Left lobe of liver (tissue), 2 donors: ENCODE measurements around the gene AGPS. TPM values are rescaled to one million over a fixed set of nuclear protein-coding genes. Genes with fewer than 3 reads are reported as not detected.
"Not testable (repeated sequence)": the region's sequence is repeated elsewhere in the genome, so short reads cannot be mapped to it uniquely, and the experiment has no call there.

Source experiments
- ATAC-seq: fragments of 200-7000 bp; cut with Tn5 transposase; one replicate; pipeline ENCODE4 v1.9.1; 2020; ENCODE audit warnings: mild to moderate bottlenecking, moderate library complexity
- DNase-seq: peaks from one replicate; pipeline ENCODE4 v3.0.0-alpha.2; 2020; ENCODE audit warnings: low spot score
- total RNA-seq: library from RNA; stranded (reverse); gene quantifications from one replicate; pipeline ENCODE4 v1.2.1, GENCODE V29; 2021
- donor health status: DM: no; HTN: no; CAD: no; lungs with moderate emphysema.
- donor health status: DM: no; HTN: yes; CAD: no.

Gene AGPS
- total RNA-seq, 1 donor from 2014 or later: 31.0 TPM

DNA sequence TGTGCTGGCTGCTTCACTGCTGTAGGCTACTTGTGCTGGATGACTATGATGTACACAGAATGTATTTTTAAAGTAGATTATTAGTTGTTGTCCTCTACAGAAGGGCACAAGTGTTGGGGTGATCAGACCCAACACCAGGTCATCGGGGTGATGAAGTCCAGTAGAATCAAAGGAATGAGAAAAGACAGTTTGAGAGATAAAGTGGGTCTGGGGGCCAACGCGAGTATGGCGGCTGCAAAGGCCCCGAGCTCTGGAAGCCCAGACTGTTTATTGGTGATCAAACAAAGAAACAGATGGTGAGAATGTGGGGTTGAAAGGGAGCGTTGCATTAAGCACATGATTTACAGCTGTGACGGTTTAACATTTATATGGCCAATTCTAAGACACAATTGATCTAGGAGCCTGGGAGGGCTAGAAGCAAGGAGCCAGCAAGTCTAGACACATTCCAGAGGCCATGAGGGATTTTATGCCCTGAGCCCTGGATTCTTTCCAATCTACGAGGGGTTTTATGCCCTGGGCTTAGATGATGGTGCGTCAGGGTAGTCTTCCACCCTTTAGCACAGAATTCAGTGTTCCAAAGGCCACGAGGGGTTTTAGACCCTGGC is 153.5 kb downstream of the AGPS start:
- ATAC-seq: no peak
- DNase-seq: no peak

DNA sequence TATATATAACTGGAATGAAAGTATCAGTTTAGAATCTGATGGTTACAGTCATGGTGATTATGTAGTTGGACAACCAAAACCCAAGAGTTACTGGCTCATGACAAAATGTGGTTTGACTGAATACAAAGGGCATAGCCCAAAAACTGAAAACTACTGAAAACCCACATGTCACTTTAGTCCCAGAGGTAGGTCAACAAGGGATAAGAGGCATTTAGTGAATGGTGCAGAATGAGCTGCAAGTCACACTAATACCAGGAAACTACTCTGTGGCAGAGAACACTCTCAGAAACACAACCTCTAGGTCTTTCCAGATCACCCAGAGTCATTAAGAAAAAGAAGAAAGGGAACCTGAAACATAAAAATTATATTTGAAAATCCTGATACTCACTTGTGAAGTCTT is 154.5 kb downstream of the AGPS start:
- no peak for ATAC-seq
- DNase-seq: no peak

DNA sequence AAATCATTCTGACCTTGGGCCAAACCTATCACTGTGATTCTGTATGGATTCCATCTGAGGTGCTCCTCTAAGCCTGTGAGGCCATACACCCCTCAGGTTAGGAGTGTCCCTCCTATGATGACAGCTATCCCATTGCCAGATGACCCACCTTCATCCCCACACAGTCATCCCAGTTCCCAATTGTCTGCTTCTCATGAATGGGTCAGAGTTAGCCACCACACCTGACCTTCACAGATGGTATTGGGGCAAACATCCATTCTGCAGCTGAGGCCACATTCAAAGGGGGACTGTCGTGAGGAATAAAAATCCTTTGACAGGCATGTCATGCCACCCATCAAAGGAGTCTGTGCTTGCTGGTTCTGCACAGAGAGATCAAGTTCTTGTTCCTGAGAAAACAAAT is 155.2 kb downstream of the AGPS start:
- DNase-seq (no peak), ATAC-seq (no peak)

DNA sequence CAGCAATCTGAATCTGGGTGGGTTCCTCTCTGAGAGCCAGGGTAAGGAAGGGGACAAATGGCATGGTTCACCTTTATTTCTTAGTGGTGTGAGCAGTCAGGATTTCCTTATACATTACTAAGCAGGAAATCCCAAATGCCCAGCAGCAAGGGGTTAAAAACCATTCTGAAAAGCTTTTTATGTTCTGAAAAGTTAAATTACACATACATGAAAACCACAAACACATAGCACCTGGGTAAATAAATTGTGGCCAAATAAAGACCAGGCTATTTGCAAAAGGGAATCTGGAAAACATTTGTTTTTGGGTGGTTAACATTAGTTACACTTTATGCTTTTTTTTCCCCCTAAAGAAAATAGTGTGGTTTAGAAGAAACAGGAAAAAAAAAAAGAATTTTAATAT is 156.1 kb downstream of the AGPS start:
- DNase-seq: no peak
- no peak for ATAC-seq

DNA sequence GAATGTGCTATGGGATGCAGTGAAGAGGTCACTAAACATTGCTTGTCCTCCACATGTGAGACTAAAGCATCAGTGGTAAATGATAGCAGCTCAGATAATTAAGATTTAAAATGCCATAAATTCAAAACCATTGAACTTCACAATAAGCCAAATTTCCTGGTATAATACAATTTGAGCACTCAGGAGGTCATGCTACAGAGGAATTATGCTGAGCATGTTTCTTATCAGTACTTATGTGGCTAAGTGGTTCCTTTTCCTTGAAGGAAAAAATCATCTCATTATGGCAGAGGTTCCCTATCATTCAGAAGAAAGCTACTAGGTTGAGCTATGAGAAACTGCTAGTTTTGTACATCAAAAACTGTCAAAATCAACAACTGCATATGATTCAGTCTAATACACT is 156.6 kb downstream of the AGPS start:
- ATAC-seq (no peak), DNase-seq (no peak)

DNA sequence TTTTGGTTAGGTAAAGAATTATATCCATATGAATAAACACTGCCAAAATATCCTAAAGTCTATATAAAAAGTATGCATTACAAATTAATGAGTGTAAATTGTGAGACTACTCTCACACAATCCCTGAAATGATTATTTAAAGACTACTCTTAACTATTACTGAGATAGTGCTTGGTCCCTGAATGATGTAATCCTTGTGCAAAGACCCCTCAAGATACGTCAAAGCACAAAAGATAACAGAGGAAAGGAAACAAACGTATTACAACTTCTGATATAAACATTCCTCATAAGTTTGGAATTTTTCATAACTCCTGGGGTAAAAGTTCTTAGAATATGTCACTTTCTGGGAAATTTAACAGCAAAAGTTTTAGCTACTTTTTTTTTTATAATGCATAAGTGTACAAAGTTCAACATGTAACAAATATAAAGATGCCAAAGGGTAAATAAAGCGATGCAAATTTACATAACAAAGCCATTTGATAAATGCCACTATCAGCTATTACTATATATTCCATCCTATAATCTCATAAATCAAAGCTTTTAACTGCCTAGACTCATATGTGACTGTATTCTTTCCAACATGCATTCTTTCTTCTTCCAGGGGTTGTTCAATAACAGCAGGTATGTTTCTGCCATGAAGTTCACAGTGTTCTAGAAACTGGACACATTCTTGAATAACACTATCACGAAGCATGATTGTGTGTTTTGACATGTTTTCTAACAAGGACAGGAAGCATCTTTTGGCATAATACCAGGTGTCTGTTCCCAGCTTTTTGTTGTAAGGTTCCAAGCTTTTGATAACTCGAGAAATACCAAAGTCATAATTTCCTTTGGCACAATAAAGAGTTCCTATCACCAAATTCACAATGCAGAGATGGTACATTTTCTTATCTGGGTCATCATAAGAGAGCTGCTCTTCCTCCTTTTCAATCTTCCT is 158.0 kb downstream of the AGPS start:
- DNase-seq (no peak), ATAC-seq (no peak)

DNA sequence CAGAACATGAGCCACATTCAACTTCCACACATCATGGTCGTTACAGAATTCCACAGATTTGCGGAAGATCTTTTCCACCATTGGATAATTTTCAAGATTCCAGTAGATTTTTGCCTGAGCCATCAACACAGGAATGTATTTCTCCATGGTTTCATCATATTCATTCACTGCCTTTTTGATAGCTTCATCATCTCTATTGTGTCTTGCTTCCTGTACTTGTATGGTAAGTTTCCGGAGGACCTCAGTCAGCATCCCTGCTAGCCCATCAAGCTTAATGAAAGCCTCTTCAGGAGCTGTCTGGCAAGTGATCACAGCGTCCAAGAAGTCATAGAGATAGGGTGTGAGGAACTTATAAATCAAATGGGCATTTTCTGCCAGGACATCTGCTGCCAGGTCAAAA is 158.8 kb downstream of the AGPS start:
- not testable (repeated sequence) for ATAC-seq, DNase-seq

DNA sequence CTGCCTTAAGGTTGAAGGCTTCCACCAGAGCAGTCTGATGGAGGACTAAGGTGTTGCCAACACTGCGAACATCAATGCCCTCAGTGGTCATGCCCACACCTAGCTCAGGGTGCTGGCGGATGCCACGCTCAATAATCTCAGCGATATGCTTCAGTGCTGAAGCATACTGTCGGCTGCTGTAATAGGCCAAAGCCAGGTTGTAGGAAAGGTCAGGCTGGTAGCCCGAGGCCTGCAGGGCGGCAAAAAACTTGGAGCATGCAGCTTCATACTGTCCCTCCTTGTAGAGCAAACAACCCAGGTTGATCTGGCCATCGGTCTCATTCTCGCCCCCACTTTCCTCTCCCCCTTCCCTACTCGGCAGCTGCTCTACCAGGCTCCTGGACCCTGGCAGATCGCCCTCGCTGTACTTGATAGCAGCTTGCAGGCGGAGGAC is 159.4 kb downstream of the AGPS start:
- DNase-seq: no peak
- ATAC-seq: no peak

DNA sequence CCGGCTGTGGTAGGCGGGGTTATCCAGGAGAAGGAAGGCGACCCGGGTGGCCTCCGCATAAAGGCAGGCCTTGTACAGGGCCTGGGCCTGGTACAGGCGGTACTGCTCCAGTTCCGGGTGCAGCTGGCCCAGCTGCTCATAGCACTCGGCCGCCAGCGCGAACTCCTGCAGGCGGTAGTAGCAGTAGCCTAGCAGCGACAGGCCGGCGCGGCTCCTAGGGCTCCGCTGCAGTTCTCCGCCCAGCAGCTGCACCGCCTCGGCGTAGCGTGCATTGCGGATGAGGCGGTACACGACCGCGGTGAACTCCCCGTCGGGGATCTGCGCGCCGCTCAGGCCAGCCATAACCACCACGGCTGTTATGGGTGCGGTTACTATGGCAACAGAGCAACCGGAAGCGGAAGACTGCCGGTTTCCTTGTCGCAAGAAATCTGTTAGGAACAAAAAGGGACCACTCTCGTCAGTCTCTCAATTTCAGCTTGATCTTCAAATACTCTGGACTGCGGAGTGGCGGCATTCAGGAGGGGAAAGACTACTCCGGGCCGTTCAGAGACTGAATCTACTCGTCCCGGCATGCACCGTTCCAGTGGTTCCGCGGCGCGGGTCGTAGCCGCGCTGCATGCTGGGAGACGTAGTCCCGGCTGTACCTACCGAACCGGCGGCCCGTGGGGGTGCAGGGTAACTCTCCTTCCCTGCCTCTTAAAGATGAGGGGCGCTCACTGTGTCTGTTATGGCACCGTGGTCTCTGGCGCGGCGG is 160.0 kb downstream of the AGPS start:
- peak; percentile 97 for ATAC-seq
- peak; percentile 89 for DNase-seq

DNA sequence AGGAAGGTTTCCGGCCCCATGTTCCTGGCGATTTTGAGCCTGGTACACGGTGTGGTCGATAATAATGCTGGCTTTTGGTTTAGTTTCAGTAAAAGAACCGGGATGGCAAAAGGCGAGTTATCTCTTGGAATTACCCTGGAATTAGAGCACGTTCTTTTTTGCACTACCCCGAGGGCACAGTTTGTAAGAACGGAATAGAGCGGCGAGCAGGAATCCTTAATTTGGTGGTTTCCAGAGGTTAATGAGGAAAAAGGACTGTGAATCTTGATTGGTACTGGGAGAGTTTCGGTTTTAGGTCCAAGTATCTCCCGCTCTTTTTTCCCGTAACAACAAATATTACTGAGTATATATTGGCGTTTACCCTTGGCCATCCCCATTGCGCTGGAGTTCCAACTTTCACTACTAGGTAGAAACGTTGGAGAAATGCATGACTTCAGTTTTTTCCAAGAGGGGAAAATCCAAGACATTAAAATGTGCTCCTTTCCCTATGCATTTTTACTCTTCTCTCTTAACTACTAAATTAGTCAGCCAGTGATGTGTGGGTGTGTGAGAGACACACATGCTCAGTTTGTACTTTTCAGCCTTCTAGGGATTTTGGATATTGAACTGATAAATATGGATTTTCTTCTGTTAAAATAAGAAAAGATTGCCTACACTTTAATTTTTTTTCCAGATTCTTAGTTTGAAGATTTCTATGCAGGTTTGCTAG is 160.8 kb downstream of the AGPS start:
- peak; percentile 54 for ATAC-seq
- no peak for DNase-seq

DNA sequence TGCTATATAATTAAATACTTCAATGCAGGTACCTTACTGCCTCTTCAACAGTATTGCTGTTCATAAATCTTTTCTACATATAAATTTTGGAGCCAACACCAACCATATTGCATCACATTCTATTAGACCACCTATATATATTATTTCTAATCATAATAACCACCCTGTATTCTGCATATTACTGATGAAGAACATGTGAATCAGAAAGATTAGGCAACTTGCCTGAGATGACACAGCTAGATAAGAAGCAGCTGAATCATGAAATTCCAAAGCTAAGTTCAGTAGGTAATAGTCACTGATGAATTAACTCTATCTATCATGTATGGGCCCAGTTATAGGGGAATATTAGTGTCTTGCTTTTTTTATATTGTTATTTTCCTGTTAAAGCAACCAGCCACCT is 161.8 kb downstream of the AGPS start:
- no peak for ATAC-seq
- DNase-seq: no peak

DNA sequence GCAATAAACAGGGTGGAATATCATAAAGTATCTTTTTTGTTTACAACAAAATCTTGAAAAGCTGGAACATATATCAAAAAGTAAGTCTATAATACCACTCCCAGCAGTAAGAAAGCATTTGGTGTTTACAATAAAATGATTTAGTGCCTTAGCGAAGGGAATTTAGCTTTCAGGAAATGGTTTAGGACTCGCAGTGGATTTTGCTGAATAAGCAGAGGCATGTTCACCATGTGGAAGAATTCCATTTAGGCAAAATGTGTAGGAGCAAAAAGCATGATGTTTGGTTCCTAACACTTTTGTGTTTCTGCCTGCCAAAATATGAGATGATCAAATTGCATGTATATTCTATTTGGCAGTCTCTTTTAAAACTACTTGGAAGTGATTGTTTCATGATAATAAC is 163.6 kb downstream of the AGPS start:
- ATAC-seq: no peak
- no peak for DNase-seq

DNA sequence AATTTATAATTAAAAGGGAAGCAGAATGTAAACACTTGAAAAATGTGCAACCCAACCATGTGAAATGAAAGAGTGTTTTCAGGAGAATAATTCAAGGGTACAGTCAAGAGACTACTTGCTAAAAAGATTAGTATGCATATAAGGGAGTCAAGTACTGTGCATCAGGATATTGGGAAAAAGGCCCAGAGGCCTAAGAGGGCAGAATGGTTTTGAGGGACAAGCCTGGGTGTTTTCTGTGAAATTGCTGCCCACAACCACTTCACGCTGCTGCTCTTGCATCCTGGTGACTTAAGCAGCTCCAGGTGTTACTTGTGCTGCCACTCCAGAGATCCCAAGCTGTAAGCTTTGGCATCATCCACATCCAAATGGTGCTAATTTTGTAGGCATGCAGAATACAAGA is 165.2 kb downstream of the AGPS start:
- ATAC-seq: no peak
- DNase-seq: no peak

DNA sequence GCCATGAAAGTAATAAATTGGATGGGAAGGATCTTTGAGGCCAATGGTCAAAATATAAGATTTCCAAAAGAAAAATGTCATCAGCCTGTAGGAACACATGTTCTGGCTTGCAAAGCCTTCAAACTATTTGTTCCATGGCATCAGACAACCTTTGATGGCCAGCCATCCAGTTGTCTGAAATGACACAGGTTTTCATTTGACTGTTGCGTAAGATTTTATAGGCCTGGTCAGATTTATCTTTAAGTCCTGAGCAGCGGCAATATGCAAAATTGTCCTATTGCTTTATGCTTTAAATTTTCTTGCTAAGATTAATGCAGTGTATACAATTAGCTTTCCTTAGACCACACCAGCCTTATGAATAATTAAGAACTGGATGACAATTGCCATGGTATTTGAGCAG is 167.1 kb downstream of the AGPS start:
- no peak for ATAC-seq
- DNase-seq: no peak

DNA sequence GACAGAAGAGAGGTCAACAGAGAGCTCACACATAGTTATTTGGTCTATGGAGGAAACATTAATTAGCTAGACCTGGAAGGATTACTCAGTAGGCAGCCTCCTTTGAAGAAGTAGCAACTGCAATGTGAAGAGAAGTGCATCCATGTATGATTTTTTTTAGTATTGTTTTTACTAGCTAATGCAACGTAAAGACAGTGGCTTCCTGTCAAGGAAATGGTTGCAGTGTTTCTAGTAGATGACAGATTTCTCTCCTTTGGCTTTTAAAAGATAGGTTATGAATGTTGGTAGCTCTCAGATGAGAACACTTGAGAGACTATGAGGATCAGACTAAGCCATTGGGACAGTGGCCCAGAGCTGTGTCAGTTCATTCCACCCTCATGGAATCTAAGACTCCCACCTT is 175.8 kb downstream of the AGPS start:
- DNase-seq: no peak
- ATAC-seq: no peak

DNA sequence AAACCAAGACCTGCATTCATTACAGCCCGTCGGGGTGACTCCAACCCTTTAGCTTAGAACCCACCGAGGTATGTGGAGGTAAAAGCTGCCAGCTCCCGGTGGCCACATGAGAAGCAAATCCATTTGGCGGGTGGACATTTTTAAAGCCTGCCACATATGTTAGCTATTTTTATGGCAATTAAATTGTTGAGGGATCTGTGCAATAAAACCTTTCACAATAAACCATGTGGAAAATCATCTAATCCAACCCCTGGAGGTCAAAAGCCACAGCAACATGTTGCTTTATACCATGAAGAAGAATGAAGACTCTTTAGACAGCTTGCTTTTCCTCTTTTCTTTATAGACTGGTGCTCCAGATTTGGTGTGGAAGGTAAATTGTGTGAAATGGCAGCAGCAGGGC is 176.3 kb downstream of the AGPS start:
- ATAC-seq: no peak
- DNase-seq: no peak

DNA sequence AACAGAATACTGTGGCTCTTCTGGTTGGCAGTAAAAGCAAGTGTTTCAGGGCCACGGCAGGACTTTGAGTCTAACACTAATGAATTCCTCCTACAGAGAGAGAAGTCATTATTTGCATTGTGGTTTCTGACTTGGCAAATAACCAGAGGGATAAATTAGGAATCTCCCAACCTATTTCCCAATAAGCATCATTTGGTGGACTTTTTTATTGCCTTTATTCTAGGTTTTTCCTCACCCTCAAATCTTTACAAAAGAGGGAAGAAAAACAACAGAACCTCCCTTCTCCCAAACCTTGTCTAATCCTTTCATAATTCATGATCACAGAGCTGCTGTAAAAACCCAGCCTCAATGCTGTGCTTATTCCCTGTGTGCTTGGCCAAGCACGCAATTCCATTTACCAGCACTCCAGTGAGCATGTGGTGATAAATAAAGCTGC is 179.7 kb downstream of the AGPS start:
- DNase-seq: no peak
- no peak for ATAC-seq

DNA sequence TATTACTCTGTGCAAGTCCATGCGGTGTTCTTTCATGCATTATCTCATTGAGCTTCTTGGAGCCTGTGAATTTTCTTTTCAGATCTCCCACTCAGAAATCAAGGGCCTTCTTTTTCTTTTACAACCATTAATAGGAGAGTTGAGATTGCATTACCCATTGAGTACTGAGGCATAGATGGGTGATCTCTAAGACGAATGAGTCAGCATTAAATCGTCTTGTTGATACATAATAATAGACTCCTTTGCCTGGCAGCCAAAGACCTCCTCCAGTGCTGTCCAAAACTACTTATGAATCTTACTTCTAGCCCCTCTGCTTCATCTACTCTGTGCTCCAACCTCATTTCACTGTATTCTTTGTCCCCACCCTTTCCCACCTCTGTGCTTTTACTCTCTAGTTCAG is 180.5 kb downstream of the AGPS start:
- no peak for DNase-seq
- no peak for ATAC-seq

DNA sequence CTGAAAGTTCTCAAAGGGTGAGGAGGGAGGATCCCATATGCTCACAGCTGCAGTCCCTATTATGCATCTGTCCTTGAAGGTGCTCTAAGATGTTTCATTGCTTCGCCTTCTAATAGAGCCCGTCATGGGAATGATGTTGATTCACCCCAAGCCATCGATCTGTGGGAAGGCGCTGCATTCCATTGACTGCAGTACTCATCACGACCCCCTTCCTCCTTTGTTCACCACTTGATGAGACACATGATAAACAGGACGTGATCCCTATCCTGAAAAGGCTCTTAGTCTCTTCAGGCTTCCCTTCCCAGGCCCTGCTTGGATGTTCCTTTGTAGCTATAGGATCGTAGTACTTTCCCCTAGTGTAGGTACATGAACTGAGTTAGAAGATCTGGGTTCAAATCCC is 181.8 kb downstream of the AGPS start:
- ATAC-seq (no peak), DNase-seq (no peak)

DNA sequence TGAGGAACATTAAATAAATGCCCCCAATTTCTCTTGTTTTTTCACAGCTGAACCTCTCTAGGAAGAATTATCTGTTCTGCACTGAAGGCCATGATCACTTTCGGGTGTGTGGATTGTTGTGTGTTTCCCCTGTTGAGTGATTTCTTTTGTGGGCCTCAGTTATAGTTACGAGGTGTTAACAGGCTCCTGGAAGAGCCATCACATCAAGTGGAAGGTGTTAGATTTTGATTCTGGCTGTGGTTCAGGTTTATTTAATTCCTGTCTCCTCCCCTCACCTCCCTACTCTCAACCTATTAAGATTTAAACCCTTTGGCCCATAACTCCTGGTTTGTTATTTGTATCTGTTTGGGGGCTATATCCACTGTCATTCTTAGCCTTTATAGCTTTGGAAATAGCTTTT is 182.8 kb downstream of the AGPS start:
- no peak for DNase-seq
- ATAC-seq: no peak

DNA sequence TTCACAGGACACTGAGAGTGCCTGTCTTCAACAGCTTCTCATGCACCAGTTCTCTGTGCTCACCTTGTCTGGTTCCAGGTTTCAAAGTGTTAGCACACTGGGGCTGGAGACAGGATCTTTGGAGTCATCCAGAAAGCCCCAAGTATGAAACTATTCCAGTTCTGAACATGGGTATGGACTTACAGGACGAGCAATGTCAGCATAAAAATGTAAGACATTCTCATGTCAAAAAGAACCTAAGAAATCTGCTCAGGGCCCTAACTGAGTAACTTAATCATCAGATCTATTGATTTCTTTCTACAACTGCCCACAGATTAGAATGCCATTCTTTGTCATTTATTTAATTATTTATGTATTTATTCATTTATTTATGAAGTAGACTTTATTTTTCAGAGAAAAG is 184.5 kb downstream of the AGPS start:
- ATAC-seq (no peak), DNase-seq (no peak)
